ENCODE data around the gene AOC1. TPM values are rescaled to one million over a fixed set of nuclear protein-coding genes. Genes with fewer than 3 reads are reported as not detected.

Gene AOC1
- total RNA-seq, 1 experiment from 2014 or later = 0.21 TPM

GRCh38 chr7:150829426-150829825 lies 22.9 kb upstream of the AOC1 start:
- no peak for DNase-seq (ENCODE audit: low read depth, low spot score)
- in situ Hi-C loops (cut with HindIII; ENCODE audit: low pct_unique_long_range_greater_than_20kb, low sequenced_read_pairs) = no loop called here

DNA sequence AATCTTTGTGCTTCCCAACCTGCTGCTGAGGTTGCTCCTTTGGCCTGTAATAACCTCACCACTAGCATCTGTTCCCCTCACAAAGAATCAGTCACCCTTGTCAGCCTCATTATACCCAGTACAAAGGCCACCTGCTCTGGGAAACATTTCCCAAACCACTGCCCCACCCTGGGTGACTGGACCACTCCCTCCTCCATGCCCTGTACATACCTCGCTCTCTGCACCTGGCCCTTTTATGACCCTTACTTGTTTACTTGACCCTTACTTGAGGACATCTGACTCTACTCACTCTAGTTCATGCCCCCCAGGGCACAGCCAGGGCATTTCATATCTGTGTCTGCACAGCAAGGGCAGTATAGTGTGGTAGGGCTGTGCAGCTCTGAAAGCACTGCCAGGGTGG lies 21.4 kb upstream of the AOC1 start:
- DNase-seq (ENCODE audit: low read depth, low spot score) = no peak
- in situ Hi-C loops (cut with HindIII; ENCODE audit: low pct_unique_long_range_greater_than_20kb, low sequenced_read_pairs) = no loop called here

- peak; percentile 69 for DNase-seq (ENCODE audit: low read depth, low spot score)
- in situ Hi-C loops (cut with HindIII; ENCODE audit: low pct_unique_long_range_greater_than_20kb, low sequenced_read_pairs) = no loop called here
Measured at GRCh38 chr7:150831851-150832250, 20.5 kb upstream of the AOC1 start.

DNA sequence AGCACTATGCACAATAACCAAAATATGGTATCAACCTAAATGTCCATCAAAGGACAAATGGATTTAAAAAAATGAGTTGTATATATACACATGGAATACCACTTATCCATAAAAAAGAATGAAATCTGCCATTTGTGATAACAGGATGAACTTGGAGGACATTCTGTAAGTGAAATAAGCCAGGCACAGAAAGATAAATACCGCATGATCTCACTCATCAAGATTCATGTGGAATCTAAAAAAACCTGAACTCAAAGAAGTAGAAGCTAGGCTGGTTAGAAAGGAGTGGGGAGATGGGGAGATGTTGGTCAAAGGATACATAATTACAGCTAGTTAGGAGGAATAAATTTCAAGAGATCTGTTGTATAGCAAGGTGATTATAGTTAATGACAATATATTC lies 17.3 kb upstream of the AOC1 start:
- in situ Hi-C loops (cut with HindIII; ENCODE audit: low pct_unique_long_range_greater_than_20kb, low sequenced_read_pairs) = no loop called here
- DNase-seq (ENCODE audit: low read depth, low spot score) = no peak

DNA sequence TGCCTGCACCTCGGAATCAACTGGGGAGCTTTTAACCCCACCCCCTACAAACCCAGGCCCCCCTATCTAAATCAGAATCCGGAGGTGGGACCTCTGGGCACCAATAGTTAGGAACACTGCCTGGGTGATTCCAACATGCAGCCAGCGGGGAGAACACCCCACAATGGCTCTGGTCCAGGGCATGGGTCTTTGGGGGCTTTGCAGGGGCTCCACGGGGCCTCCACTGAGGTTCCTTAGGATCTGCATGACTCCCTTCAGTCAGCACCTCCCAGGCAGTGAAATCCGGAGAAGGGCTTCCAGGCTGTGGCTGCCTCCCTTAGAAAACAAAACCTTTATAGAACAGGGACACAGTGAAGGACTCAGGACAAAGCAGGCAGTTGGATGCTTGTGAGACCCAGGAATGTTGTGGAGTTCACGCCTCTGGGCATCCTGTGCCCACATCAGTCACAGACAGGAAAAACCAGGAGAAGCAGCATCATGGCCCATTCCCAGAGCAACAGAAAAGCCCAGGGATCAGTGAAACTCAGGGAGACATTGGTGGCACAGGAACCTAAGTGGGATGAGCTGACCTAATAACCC lies 16.5 kb upstream of the AOC1 start:
- DNase-seq (ENCODE audit: low read depth, low spot score) = no peak
- in situ Hi-C loops (cut with HindIII; ENCODE audit: low pct_unique_long_range_greater_than_20kb, low sequenced_read_pairs) = no loop called here

DNA sequence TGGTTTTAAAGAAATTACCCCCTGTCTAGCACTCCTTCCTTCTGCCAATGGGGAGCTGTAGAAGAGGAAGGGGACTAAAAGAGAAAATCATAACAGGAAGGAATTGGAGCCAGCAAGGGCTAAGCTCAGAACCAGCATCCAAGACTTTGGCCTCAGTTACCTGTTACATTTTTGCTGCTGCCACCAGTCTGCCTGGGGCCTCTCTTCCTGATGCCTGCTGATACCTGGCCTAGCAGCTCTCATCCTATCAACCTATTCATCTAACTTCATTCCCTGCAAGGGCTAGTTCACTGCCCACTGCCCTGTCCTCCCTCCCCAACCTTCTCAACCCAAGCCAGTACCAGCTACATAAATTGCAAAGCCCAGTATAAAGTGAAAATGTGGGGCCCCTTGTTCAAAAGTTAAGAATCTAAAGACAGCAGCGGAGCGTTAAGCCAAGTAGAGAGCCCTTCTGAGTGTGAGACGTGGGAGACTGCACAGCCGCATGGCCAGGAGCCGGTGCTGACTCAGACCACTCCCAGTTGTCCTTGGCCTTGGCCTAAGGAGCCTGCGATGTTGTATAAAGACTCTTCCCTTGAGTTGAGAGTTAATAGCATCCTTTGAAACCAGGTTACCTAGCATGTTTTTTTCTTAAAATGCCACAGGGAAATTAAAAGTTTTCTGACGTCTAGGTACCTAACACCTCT lies 13.2 kb upstream of the AOC1 start:
- in situ Hi-C loops (cut with HindIII; ENCODE audit: low pct_unique_long_range_greater_than_20kb, low sequenced_read_pairs) = no loop called here
- DNase-seq (ENCODE audit: low read depth, low spot score) = no peak

GRCh38 chr7:150842018-150842417 lies 10.3 kb upstream of the AOC1 start:
- in situ Hi-C loops (cut with HindIII; ENCODE audit: low pct_unique_long_range_greater_than_20kb, low sequenced_read_pairs) = no loop called here
- no peak for DNase-seq (ENCODE audit: low read depth, low spot score)

- in situ Hi-C loops (cut with HindIII; ENCODE audit: low pct_unique_long_range_greater_than_20kb, low sequenced_read_pairs) = no loop called here
- no peak for DNase-seq (ENCODE audit: low read depth, low spot score)
Measured at GRCh38 chr7:150842716-150843115, 9.6 kb upstream of the AOC1 start.

DNA sequence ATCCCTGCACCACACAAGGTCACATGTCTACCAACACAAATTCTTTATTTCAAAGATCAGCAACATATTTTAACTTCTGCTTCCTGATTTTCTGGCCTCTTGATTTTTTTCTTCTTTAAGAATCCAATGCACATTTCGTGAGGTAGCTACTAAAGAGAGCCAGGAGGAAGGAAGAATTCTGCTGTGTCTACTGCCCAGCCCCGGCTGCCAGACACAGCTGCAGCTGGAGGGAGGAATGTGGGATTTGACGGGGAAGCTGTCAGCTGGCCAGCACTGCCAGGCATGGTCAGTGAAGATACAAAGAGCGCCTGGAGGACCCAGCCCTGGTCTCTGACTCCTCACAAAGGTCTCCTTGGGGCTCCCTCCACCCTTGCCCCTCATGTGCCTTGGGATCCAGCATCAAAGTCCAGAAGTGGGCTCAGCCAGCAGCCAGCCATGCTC lies 6.9 kb upstream of the AOC1 start:
- in situ Hi-C loops (cut with HindIII; ENCODE audit: low pct_unique_long_range_greater_than_20kb, low sequenced_read_pairs) = no loop called here
- DNase-seq (ENCODE audit: low read depth, low spot score) = no peak

DNA sequence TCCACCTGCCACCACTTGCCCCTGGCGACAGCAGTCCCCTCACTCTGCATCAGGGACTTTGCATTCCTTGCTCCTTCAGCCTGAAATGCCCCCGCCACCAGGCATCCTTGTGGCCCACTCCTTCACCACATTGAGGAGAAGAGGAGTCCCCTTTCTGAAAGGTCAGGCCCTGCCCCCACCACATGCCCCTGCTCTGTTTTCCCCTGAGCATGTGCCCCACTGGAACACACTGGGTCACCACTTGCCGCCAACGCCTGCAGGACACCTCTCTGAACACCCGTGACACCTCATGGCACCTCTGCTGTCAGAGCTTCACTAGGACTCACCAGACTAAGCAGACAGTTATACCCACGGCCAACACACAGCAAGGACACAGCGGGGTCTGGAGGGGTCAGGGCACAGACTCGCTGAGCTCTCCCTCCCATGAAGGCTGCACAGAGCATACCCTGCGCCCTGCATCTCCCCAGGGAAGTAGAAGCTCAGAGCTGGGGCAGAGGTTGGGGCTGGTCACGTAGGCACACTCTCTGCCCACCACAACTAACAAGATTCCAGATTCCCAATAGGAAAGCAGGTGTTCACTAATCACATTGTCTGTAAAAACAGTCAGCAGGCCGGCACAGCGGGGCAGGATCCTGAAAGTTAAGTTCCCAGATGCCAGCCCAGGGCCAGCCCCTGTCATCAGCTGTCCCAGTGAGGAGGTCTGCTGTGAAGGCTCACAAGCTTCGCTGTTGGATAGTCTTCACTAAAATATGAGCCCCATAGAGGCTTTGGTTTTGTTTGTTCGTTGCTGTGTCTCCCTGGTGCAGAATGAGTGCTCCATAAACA lies 5.8 kb upstream of the AOC1 start:
- in situ Hi-C loops (cut with HindIII; ENCODE audit: low pct_unique_long_range_greater_than_20kb, low sequenced_read_pairs) = no loop called here
- no peak for DNase-seq (ENCODE audit: low read depth, low spot score)

GRCh38 chr7:150847536-150847935 lies 4.8 kb upstream of the AOC1 start:
- DNase-seq (ENCODE audit: low read depth, low spot score) = no peak
- in situ Hi-C loops (cut with HindIII; ENCODE audit: low pct_unique_long_range_greater_than_20kb, low sequenced_read_pairs) = no loop called here

DNA sequence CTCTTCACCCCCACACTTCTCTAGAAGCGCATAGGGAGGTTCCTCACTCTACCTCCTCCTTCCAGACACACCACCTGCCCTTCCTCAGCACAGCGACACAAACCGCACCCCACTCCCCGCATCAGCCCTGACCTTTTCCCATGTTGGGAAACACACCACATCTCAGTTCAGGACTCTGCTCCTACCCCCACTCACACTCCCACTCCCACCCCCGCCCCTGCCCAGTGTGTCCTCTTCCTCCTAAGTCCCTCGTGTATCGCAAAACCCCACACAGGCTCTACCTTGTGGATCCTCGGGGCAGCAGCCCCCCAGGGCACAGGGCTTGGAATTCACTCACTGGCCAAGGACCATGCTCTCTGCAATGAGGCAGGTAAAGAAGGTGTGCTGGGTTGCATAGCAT lies 4.2 kb upstream of the AOC1 start:
- in situ Hi-C loops (cut with HindIII; ENCODE audit: low pct_unique_long_range_greater_than_20kb, low sequenced_read_pairs) = no loop called here

GRCh38 chr7:150848561-150849115 lies 3.7 kb upstream of the AOC1 start:
- DNase-seq (ENCODE audit: low read depth, low spot score) = no peak
- in situ Hi-C loops (cut with HindIII; ENCODE audit: low pct_unique_long_range_greater_than_20kb, low sequenced_read_pairs) = no loop called here

More for the DNA sequence above, 4.2 kb upstream of the AOC1 start:
- DNase-seq (ENCODE audit: low read depth, low spot score) = no peak

- in situ Hi-C loops (cut with HindIII; ENCODE audit: low pct_unique_long_range_greater_than_20kb, low sequenced_read_pairs) = no loop called here
- DNase-seq (ENCODE audit: low read depth, low spot score) = no peak
Measured at GRCh38 chr7:150849204-150849775, 3.0 kb upstream of the AOC1 start.

DNA sequence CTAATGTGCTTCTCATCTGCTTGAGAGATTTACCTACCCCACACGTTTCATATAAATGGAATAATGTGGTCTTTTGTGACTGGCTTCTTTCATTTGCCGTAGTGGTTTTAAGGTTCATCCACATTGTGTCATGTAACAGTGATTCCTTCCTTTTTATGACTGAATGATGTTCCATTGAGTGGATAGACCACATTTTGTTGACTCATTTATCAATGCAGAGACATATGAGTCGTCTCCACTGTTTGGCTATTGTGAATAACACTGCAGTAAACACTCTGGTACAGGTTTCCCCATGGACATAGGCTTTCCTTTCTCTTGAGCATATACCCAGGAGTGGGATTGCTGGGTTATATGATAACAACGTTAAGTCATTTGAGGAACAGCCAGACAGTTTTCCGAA lies 2.0 kb upstream of the AOC1 start:
- no peak for DNase-seq (ENCODE audit: low read depth, low spot score)
- in situ Hi-C loops (cut with HindIII; ENCODE audit: low pct_unique_long_range_greater_than_20kb, low sequenced_read_pairs) = no loop called here

DNA sequence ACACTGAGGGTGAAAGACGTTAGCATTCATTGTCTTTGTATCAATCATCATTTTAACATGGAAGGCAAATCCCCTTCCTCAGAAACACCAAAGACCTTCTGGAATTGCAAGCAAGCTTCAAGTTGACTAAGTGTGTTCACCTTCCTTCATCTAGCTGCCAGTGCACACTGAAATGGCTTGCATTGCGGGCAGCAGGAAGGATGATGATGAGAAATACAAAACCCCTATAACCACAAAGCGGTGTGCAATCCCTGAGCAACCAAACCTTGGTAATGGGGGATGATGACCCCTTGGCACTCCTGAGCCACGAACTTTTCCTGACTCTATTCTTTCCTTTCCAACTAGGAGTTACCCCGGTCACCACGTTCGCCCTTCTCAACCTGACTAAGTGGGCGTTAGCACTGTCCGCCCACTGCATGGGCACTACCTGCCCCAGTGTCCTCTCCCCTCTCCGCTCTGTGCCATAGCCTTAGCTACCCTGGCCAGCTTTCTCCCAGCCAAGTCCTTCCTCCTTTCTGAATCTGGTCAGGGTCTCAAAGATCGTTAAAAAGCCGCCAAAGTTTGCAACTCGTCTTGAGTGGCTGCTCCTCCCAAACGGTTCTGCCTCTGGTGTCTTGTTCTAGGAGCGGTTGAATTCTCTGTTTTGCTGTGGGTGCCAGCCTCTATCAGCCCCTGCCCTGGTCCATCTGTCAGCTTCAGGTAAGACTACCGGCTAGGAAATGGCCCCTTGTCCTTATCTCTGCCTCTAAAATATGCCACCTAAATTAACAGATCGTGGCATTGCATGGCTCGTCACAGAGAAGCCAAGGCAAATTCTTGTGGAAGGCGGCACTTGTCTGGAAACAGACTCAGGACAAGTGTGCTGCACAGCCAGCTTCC lies 586 bp upstream of the AOC1 start:
- DNase-seq (ENCODE audit: low read depth, low spot score) = no peak
- in situ Hi-C loops (cut with HindIII; ENCODE audit: low pct_unique_long_range_greater_than_20kb, low sequenced_read_pairs) = no loop called here
